H9 (cell line): ENCODE data around the gene RGS9. TPM values are rescaled to one million over a fixed set of nuclear protein-coding genes. Genes with fewer than 3 reads are reported as not detected.

Source experiments
- DNase-seq: peaks from one replicate; pipeline ENCODE4 v3.0.0-alpha.2; 2017
- H2AFZ ChIP-seq: one replicate; pipeline ENCODE4 v1.6.1; 2013; ENCODE audit warnings: mild to moderate bottlenecking, low read length, control low read depth, moderate library complexity
- H2AK5ac ChIP-seq: 2 replicates; pipeline ENCODE4 v1.6.1; 2013; ENCODE audit warnings: low read length, control low read depth, mixed read lengths; ENCODE audit not compliant: insufficient read length
- H2BK120ac ChIP-seq: one replicate; pipeline ENCODE4 v1.6.1; 2013; ENCODE audit warnings: low read depth, mild to moderate bottlenecking, low read length, control low read depth, inconsistent platforms; ENCODE audit not compliant: poor library complexity, severe bottlenecking
- H2BK12ac ChIP-seq: 2 replicates; pipeline ENCODE4 v1.6.1; 2013; ENCODE audit warnings: low read length, control low read depth, mixed read lengths, low read depth; ENCODE audit not compliant: insufficient read length
- H2BK15ac ChIP-seq: 2 replicates; pipeline ENCODE4 v1.6.1; 2013; ENCODE audit warnings: low read depth, low read length, control low read depth
- H2BK20ac ChIP-seq: one replicate; pipeline ENCODE4 v1.6.1; 2013; ENCODE audit warnings: low read depth, mild to moderate bottlenecking, low read length, control low read depth, inconsistent platforms; ENCODE audit not compliant: poor library complexity, severe bottlenecking
- H2BK5ac ChIP-seq: 2 replicates; pipeline ENCODE4 v1.6.1; 2013; ENCODE audit warnings: low read length, control low read depth, mixed read lengths; ENCODE audit not compliant: insufficient read length
- H3K14ac ChIP-seq: 2 replicates; pipeline ENCODE4 v1.6.1; 2013; ENCODE audit warnings: low read length, control low read depth; ENCODE audit not compliant: insufficient read depth
- H3K18ac ChIP-seq: 2 replicates; pipeline ENCODE4 v1.6.1; 2013; ENCODE audit warnings: low read depth, mild to moderate bottlenecking, mixed read lengths, low read length, control low read depth; ENCODE audit not compliant: insufficient read length
- H3K23ac ChIP-seq: 2 replicates; pipeline ENCODE4 v1.6.1; 2013; ENCODE audit warnings: low read length, control low read depth, mixed read lengths, low read depth; ENCODE audit not compliant: insufficient read length
- H3K23me2 ChIP-seq: 2 replicates; pipeline ENCODE4 v1.6.1; 2013; ENCODE audit warnings: low read depth, mild to moderate bottlenecking, mixed read lengths, low read length, control low read depth; ENCODE audit not compliant: insufficient read length, poor library complexity, severe bottlenecking
- H3K27ac ChIP-seq: 2 replicates; pipeline ENCODE4 v1.5.1; 2013; ENCODE audit warnings: low read length, control low read depth, mixed read lengths, low read depth; ENCODE audit not compliant: insufficient read length
- H3K27me3 ChIP-seq: 2 replicates; pipeline ENCODE4 v1.6.1; 2013; ENCODE audit warnings: low read length, control low read depth, inconsistent platforms; ENCODE audit not compliant: insufficient read depth
- H3K4ac ChIP-seq: 2 replicates; pipeline ENCODE4 v1.6.1; 2013; ENCODE audit warnings: low read depth, mild to moderate bottlenecking, control low read depth, inconsistent platforms, low read length, moderate library complexity
- H3K4me1 ChIP-seq: 2 replicates; pipeline ENCODE4 v1.6.1; 2013; ENCODE audit warnings: low read length, control low read depth, inconsistent platforms; ENCODE audit not compliant: insufficient read depth
- H3K4me2 ChIP-seq: 2 replicates; pipeline ENCODE4 v1.6.1; 2013; ENCODE audit warnings: low read length, control low read depth, mixed read lengths; ENCODE audit not compliant: insufficient read length, insufficient read depth
- H3K56ac ChIP-seq: 2 replicates; pipeline ENCODE4 v1.6.1; 2013; ENCODE audit warnings: low read depth, mild to moderate bottlenecking, mixed read lengths, low read length, control low read depth; ENCODE audit not compliant: insufficient read length
- H3K79me1 ChIP-seq: 2 replicates; pipeline ENCODE4 v1.6.1; 2013; ENCODE audit warnings: low read depth, mild to moderate bottlenecking, moderate library complexity, low read length, control low read depth, inconsistent platforms; ENCODE audit not compliant: insufficient read depth, poor library complexity, severe bottlenecking
- H3K79me2 ChIP-seq: 2 replicates; pipeline ENCODE4 v1.6.1; 2013; ENCODE audit warnings: low read length, control low read depth, inconsistent platforms; ENCODE audit not compliant: insufficient read depth
- H3K9ac ChIP-seq: 2 replicates; pipeline ENCODE4 v1.6.1; 2013; ENCODE audit warnings: low read length, control low read depth, mixed read lengths; ENCODE audit not compliant: insufficient read length; ENCODE audit errors: extremely low read depth
- H3K9me3 ChIP-seq: one replicate; pipeline ENCODE4 v1.6.1; 2013; ENCODE audit warnings: low read depth, low read length, inconsistent platforms; ENCODE audit not compliant: control insufficient read depth
- H3T11ph ChIP-seq: one replicate; pipeline ENCODE4 v1.6.1; 2013; ENCODE audit warnings: mild to moderate bottlenecking, low read length, control low read depth, inconsistent platforms
- H4K20me1 ChIP-seq: one replicate; pipeline ENCODE4 v1.6.1; 2013; ENCODE audit not compliant: control insufficient read depth, insufficient read length, insufficient read depth
- H4K5ac ChIP-seq: 2 replicates; pipeline ENCODE4 v1.6.1; 2013; ENCODE audit warnings: low read depth, mild to moderate bottlenecking, mixed read lengths, low read length, control low read depth; ENCODE audit not compliant: insufficient read length
- H4K8ac ChIP-seq: replicated peaks from 2 replicates; pipeline ENCODE4 v1.6.1; 2013; ENCODE audit warnings: low read length, control low read depth, mixed read lengths, low read depth; ENCODE audit not compliant: insufficient read length
- H4K91ac ChIP-seq: 2 replicates; pipeline ENCODE4 v1.6.1; 2013; ENCODE audit warnings: low read depth, mild to moderate bottlenecking, moderate library complexity, mixed read lengths, low read length, control low read depth; ENCODE audit not compliant: insufficient read length
- H3K27ac Mint-ChIP-seq, 3 experiments: 2 replicates in 2 of 3; 3 replicates in 1 of 3; pipeline ENCODE4 v1.8.0; 2020 to 2021; ENCODE audit warnings: mixed read lengths in 3 of 3, mild to moderate bottlenecking in 1 of 3, moderate library complexity in 1 of 3
- H3K27me3 Mint-ChIP-seq: 2 replicates; pipeline ENCODE4 v1.8.0; 2021; ENCODE audit warnings: low read depth, mild to moderate bottlenecking, moderate library complexity, mixed read lengths
- H3K36me3 Mint-ChIP-seq, 3 experiments: 2 replicates in 2 of 3; 3 replicates in 1 of 3; pipeline ENCODE4 v1.8.0; 2020 to 2021; ENCODE audit warnings: low read depth in 3 of 3, mixed read lengths in 3 of 3; ENCODE audit not compliant: insufficient read depth in 1 of 3
- H3K4me1 Mint-ChIP-seq, 2 experiments: 2 replicates each; pipeline ENCODE4 v1.8.0; 2020; ENCODE audit warnings: mixed read lengths in 2 of 2
- H3K4me3 Mint-ChIP-seq, 2 experiments: 2 replicates in 1 of 2; 3 replicates in 1 of 2; pipeline ENCODE4 v1.8.0; 2020 to 2021; ENCODE audit warnings: mild to moderate bottlenecking in 2 of 2, mixed read lengths in 2 of 2, moderate library complexity in 1 of 2
- H3K9me3 Mint-ChIP-seq, 2 experiments: 2 replicates in 1 of 2; 3 replicates in 1 of 2; pipeline ENCODE4 v1.8.0; 2020; ENCODE audit warnings: mild to moderate bottlenecking in 2 of 2, mixed read lengths in 2 of 2, moderate library complexity in 1 of 2
- WGBS: extraction: QIAGEN DNeasy Blood & Tissue Kit; methylation state at CpG from one replicate; pipeline ENCODE4 v1.1.7; 2013; ENCODE audit warnings: missing lambda C conversion rate, low lambda C conversion rate, mixed read lengths; ENCODE audit not compliant: insufficient read length; ENCODE audit errors: extremely low coverage; 5-methylcytosine and 5-hydroxymethylcytosine counted together
- total RNA-seq: library from RNA; stranded (reverse); gene quantifications from 2 replicates; pipeline ENCODE4 v1.2.1, GENCODE V29; 2021
- TF ChIP-seq, protein P1 (sequence below): fragments of 200-600 bp; sonication (generic); conservative IDR thresholded peaks from 3 replicates; pipeline ENCODE4 v1.8.0; 2021; ENCODE audit warnings: antibody characterized with exemption, mild to moderate bottlenecking

RGS9 gene
- total RNA-seq, 1 experiment from 2014 or later: 12.0 TPM

DNA sequence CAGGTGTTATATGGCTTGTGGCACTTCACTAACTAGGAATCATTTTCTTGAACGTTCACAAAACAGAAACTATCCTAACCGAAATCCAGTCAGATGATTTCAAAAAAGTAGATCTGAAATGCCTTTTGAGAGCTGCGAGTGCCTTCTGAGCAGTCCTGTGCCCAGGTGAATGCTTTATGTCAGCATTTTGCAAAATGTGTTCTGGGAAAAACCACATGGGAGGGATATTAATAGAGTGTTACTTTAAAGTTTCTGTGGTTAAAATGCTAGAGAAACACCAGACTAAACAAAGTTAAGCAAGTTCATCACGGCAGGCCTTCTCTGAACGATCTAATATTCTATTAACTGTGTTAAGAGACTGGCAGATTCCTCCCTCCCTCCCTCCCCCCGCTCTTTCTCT is 15.8 kb upstream of the RGS9 start:
- Histone ChIP-seq H3K9me3 (no peaks in the 10 kb centered on the region), H3K9ac (no peak overlapping the region), H2BK15ac (no peak overlapping the region), H3K4me2 (no peak overlapping the region), H3T11ph (no peak overlapping the region), H3K4me1 (no peaks in the 10 kb centered on the region), H3K79me2 (no peaks in the 10 kb centered on the region), H3K56ac (no peak overlapping the region), H2BK20ac (no peak overlapping the region), H3K14ac (no peak overlapping the region), H2AK5ac (no peak overlapping the region), H4K8ac (no peak overlapping the region), H3K23me2 (peaks cover 3% of the 10 kb centered on the region), H3K27ac (no peak overlapping the region), H3K27me3 (no peaks in the 10 kb centered on the region; the same call in 1 of the 2 replicates), H3K23ac (no peak overlapping the region), H2BK5ac (no peak overlapping the region), H2AFZ (no peak overlapping the region), H4K20me1 (no peaks in the 10 kb centered on the region), H4K5ac (no peak overlapping the region), H4K91ac (no peak overlapping the region), H3K79me1 (no peaks in the 10 kb centered on the region), H2BK12ac (no peak overlapping the region), H2BK120ac (no peak overlapping the region), H3K18ac (no peak overlapping the region), H3K4ac (no peak overlapping the region)
- no peaks in the 10 kb centered on the region; a peak in 1 of 5 replicates for H3K9me3 Mint-ChIP-seq
- TF ChIP-seq, protein P1, sequence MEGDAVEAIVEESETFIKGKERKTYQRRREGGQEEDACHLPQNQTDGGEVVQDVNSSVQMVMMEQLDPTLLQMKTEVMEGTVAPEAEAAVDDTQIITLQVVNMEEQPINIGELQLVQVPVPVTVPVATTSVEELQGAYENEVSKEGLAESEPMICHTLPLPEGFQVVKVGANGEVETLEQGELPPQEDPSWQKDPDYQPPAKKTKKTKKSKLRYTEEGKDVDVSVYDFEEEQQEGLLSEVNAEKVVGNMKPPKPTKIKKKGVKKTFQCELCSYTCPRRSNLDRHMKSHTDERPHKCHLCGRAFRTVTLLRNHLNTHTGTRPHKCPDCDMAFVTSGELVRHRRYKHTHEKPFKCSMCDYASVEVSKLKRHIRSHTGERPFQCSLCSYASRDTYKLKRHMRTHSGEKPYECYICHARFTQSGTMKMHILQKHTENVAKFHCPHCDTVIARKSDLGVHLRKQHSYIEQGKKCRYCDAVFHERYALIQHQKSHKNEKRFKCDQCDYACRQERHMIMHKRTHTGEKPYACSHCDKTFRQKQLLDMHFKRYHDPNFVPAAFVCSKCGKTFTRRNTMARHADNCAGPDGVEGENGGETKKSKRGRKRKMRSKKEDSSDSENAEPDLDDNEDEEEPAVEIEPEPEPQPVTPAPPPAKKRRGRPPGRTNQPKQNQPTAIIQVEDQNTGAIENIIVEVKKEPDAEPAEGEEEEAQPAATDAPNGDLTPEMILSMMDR: no peak
- H3K36me3 Mint-ChIP-seq: no peaks in the 10 kb centered on the region
- peaks cover 10% of the 10 kb centered on the region for H3K27me3 Mint-ChIP-seq
- no peak overlapping the region for H3K27ac Mint-ChIP-seq
- peaks cover 4 to 5% of the 10 kb centered on the region in 2 experiments for H3K4me1 Mint-ChIP-seq
- no peak for DNase-seq
- H3K4me3 Mint-ChIP-seq: no peak overlapping the region
- WGBS: no CpG with 5 or more reads among the region's 6 CpGs
